CD4-positive, alpha-beta T cell treated with Interleukin-2 at 100 ng/mL for 4 hours (primary cell): ENCODE data around the gene ATP11B.
"Not testable (repeated sequence)": the region's sequence is repeated elsewhere in the genome, so short reads cannot be mapped to it uniquely, and the experiment has no call there.

Source experiments
- DNase-seq: peaks from one replicate; pipeline ENCODE4 v3.0.0-alpha.2; 2020; ENCODE audit warnings: low spot score

Gene ATP11B

DNA sequence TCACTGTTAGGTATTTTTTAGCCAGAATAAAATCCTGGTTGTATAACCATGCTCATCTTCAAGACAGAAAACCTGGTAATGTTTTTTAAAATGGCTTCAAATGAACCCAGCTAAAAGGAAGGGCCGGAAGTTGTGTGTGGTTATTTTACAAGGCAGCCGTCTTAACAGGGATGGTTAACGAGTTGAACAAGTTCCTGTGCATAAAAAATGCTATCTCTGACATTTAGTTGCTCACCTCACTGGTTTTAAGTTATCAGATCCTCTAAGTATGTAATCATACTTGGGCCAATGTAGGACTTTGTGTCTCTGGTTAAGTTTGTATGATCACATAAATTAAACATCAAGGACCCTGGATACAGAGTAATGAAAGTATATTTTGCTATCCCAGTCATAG lies 2.1 kb downstream of the ATP11B start:
- DNase-seq = peak; percentile 70

DNA sequence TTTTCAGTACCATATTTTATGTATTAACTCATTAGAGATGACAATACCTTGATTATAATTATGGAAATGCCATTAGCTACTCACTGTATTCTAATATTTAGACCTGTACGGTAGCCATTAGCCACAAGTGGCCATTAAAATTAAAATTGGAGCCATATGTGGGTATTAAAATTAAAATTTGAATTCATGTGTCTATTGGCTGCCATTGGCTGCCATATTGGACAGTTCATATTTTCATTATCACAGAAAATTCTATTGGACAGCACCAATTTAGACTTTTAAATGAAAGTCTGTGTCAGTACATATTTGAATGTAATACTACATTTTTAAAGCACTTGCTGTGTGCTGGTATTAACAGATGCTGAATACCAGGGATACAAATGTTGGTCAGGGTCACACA lies 3.0 kb downstream of the ATP11B start:
- no peak for DNase-seq

DNA sequence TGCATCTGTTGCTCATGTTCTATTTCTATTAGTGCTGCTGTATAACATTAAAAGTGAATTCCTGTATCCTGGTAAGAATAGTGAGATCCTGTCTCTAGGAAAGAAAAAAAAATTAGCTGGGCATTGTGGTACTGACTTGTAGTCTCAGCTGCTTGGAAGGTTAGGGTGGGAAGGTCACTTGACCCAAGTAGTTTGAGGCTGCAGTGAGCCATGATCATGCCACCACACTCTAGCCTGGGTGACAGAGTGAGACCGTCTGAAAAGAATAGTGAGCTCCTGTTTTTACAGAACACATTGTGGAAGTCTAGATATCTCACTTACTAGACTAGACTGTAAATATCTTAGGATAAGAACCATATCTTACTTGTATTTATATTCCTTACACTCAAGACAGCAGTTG lies 4.6 kb downstream of the ATP11B start:
- DNase-seq = no peak

DNA sequence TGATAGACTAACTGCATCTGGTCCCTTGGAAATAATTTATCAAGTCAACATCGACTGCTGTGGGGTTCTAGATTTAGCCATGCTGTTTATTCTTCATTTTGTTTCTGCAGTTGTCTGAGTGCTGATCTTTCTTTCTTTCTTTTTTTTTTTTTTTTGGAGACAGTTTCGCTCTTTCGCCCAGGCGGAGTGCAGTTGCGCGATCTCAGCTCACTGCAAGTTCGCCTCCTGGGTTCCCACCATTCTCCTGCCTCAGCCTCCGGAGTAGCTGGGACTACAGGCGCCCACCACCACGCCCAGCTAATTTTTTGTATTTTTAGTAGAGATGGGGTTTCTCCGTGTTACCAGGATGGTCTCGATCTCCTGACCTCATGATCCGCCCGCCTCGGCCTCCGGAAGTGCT lies 5.8 kb downstream of the ATP11B start:
- DNase-seq = not testable (repeated sequence)

DNA sequence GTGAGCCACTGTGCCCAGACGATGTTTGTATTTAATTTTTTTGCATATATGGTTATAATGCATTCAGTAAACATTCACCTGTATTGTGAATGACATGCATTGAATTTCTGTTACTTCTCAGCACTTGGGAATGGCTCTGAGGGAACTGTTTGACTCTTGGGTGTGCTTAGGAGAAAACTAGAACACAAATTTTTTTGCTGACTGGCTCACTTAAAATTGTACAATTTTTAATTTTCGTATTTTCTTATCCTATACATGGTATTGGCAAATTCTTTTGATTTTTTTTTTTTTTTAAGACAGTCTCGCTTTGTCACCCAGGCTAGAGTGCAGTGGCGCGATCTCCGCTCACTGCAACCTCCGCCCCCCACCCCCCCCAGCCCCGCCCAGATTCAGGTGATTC lies 7.2 kb downstream of the ATP11B start:
- DNase-seq = no peak

DNA sequence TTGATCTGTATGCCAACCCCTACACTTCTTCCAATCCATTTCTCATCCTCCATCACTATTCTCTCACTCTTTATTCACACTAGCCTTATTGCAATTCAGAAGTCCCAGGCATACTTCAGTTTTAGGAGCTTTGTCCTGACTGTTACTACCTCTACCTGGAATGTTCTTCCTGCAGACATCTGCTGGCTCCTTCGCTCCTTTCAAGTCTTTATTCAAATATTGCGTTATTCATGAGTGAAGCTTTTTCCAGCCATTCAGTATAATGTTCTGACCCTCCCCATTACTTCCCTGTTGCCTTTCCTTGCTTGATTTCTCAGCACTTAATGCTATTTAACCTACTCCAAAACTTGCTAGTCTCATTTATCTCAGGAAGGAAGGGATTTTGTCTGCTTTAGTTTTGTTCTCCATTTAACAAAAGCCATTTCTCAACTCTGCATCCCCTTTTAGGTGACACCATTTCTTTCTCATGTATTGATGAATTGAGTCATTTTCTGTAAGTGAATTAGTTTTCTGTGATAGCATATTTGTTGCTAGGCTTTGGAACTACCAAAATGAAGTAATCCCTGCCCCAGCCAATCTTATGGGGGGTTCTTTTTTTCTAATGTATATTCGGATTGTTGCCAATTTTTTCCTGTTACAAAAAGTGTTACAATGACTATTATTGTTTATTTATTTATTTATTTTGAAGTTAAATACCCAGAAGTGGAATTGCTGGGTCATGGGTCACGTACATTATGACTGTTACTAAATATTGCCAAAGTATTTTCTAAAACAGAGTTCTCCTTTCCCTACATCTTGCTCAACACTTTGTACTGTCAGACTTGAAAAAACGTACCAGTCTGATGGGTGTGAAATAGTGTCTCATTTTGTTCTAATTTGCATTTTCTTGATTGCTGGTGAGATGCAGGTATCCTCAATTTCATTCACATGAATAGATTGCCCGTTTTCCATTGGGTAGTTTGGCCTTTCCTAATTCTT lies 9.4 kb downstream of the ATP11B start:
- no peak for DNase-seq

DNA sequence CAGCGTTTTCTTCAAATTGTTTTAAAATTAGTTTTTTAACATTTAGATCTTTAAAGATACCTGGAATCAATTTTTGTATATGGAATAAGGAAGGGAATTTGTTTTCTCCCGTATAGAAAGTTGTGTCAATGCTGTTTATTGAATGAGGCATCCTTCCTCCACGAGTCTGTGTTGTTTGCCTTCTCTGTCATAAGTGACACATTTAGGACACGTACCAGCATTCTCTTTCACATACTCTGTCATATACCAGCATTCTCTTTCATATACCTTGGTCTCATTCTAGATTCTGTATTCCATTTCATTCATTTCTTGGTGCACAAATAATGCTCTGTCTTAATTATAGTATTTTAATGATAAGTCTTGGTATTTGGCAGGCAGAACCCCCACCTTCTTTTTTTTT lies 10.3 kb downstream of the ATP11B start:
- no peak for DNase-seq

DNA sequence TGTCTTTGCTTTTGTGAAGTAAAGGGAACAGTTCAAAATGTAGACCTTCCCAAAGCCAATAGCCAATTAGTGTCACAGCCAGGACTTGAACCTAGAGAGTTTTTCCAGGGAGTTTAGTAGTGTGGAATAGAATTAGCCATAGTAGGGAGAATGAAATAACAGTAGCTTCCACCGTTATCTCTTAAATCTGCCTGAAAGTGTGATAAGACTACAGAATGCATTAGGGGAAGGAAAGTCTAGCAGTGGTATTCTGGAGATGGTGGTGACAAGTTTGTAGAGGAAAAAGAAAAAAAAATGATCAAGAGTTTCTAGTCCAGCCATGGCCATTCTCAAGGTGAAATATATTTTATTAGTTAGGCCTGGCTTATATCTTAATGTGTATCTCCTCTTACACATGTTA lies 13.8 kb downstream of the ATP11B start:
- DNase-seq = no peak

DNA sequence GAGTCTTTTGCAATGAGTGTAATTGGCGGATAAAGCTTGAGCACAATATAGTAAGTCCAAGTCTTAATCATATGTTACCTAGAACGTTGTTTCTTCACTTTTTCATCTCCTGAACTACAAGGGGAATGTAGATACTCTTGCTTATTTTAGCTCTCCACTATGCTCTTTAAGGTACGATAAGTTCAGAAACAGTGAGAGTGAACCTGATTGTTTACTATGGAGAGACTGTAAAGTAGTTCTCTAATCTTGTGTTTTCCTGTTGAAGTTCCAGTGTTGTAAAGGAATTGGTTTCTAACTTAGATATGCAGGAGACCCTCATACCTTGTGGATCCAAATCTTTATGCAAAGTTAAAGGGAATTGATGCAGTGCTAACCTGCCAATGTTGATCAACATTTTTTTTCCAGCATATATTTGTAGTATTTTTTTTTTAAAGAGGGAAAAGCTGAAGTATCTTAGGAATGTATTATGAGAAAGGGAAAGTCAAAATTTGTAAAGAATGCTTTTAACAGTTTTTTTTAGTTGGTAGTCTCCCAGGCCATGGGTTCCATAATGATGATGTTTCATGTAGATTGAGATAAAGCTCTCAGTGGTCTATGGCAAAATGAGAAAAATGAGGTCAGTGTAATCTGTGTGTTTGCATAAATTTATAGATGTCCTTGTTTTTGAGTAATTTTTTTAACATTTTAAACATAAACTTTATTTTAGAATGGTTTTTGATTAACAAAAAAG lies 14.9 kb downstream of the ATP11B start:
- no peak for DNase-seq

DNA sequence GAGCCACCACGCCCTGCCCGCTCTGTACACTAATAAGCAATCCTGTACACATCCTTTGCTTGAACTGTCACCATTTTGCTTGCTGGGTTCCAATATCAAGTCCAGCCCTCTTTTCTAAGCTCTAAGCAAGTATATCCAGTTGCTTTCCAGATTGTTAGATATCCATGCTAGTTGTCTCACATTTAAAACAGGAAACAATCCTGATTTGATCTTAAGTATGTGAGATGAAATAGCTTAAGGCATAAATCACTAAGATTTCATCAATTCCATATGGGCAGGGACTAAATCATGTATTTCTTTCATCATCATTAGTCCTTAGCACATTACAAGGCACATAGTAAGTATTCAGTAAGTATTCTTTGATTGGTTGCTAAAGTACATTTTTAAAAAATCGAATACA lies 16.2 kb downstream of the ATP11B start:
- no peak for DNase-seq

DNA sequence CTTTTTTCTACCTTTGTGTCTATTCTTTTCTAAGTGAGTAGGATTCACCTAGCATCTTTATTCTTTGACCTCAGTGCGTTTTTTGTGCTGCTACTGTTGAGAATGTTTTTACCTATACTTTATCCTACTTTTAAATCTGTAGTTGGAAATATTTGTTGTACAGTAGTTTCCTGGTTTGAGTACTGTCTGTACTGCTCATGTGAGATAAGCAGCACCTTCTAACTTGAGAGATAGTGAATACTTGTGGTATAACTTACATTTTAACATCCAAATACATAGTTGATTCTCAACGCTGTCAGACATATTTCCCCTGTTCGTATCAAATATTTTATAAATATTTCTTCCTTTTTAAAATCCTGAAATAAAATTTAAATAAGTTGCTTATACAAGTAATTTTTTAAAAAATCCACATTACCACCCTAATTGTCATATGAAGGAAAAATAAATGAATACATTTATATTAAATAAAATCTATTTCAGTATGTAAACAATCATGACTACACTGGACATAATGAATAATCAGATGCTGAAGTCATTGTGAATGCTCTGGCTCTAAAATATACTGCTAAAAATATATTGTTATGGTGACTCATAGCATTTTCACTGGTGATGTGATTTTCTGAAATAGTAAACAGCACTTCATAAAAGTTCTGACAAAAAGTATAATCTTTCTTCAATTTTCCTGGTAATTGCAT lies 17.4 kb downstream of the ATP11B start:
- no peak for DNase-seq

DNA sequence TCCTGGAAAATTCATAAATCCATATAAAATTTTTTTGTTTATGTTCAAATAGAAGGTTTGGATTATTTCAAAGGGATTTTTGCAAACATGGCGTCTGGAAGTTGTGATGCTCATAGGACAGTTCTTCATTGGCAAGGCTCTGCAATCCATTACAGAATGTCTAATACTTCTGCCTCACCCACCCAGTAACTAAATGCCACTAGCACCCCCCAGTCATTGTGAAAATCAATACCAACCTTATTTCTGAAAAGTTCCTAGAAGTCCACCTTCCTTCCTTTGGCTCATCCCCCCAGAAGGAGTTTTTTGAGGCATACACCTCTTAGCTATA lies 17.9 kb downstream of the ATP11B start:
- no peak for DNase-seq

DNA sequence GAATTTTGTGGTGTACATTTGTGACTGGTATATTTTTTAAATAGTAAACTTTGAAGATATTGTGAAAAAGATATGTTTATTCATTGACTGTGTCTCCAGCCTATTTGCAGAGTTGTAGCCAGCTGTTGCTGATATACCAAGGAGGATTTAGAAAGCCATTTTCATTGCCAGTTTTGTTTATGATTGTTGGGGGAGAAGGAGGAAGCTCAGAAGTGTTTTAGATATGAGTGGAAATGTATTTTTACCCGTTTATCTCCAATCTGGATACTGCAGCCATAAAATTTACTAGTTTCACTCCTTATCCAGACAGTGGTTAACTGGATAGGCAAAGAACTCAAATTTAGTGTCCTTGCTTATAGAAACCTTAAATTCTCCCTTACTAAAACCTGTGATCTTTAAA lies 18.8 kb downstream of the ATP11B start:
- no peak for DNase-seq

DNA sequence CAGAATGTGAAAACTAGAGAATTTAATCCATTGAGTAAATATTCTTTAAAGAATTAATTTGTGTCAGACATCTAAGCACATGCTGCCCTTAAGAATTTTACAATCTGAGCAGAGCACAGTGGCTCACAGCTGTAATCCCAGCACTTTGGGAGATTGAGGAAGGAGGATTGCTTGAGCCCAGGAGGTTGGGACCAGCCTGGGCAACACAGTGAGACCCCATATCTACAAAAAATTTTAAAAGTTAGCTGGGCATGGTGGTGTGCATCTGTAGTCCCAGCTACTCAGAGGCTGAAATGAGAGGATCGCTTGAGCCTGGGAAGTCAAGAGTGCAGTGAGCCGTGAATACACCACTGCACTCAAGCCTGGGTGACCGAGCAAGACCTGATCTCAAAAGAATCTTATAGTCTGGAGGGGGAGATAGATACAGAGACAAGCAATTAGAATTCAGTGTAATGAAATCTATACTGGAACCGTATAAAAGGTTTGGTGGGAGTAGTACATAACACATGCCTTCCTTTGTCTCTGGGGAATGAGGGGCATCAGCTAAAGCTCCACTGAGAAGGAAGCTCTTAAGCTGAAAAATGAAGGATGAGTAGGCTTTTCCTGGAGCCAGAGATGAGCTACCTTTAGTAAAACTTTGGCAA lies 21.2 kb downstream of the ATP11B start:
- DNase-seq = no peak

DNA sequence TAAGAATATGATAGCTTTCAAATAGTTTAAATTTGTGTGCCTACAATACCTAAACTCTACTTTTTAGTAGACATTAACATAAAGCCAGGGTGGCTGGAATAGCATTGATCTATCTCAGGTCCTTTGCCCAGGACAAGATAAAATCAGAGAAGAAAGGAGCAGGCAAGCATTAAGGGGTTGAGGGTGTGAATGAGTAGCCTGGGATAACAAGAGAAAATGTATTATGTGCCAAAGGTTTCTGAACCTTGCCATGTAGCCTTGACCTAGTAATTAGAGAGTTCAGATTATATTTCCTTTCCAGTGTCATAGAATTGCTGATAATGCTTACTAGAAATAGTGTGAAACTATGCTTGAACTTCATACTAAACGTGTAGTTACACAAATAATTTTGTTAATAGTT lies 22.9 kb downstream of the ATP11B start:
- no peak for DNase-seq

DNA sequence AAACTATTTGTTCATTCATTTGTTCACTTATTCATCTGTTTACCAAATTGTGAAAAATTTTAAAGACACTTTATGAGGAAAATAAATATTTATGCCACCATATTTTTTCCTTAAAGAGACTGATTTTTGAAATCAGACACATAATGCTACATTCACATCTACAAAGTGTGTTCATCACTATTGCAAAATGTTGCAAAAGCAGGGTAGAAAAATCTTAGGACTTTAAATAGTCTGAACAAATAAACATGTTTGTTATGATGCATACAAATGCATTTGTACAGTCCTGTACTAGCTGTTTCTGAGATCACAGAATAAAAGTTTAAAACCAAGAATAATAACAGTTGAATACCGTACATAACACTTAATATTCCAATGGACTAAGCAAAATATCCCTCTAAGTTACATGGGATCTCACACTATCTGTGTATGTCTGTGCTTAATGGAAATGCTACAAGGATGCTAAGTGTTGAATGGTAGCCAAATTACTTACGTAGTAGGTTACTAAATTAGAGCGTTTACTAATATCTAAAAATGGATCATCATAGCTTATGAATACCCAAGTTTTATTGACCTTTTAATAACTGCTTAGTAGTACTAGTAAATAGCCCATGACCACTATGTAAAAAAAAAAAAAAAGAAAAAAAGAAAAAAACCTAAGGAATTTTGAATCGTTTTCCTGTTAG lies 25.1 kb downstream of the ATP11B start:
- no peak for DNase-seq

DNA sequence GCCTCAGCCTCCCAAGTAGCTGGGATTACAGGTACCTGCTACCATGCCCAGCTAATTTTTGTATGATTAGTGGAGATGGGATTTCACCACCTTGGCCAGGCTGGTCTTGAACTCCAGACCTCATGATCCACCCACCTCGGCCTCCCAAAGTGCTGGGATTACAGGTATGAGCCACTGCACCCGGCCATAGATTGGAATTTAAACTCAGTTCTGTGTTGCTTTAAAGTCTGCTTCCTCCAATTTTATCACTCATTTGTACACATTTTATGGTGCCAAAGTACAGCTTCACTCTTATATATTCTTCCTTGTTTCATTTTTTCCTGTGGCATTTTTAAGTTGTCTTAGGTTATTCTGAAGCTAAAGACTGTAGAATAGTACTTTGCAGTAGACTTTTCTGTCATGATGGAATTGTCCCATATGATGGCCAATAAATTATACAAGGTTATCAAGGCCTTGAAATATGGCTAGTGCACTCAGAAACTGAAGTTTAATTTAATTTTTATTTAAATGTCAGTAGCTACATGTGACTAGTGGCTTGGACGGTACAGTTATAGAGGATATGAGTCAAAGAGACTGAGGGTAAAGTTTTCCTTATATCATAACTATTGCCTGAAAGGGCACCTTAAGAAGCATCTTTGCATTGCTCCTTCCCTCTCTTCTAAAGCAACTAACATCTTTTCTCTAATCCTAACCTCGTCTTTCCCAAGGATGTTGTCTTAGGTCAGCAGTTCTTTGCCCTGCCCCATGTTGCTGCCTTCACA lies 28.1 kb downstream of the ATP11B start:
- DNase-seq = no peak

DNA sequence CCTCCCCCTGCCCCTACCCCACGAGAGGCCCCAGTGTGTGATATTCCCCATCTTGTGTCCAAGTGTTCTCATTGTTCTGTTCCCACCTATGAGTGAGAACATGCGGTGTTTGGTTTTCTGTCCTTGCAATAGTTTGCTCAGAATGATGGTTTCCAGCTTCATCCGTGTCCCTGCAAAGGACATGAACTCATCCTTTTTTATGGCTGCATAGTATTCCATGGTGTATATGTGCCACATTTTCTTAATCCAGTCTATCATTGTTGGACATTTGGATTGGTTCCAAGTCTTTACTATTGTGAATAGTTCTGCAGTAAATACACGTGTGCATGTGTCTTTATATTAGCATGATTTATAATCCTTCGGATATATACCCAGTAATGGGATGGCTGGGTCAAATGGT lies 29.0 kb downstream of the ATP11B start:
- not testable (repeated sequence) for DNase-seq

DNA sequence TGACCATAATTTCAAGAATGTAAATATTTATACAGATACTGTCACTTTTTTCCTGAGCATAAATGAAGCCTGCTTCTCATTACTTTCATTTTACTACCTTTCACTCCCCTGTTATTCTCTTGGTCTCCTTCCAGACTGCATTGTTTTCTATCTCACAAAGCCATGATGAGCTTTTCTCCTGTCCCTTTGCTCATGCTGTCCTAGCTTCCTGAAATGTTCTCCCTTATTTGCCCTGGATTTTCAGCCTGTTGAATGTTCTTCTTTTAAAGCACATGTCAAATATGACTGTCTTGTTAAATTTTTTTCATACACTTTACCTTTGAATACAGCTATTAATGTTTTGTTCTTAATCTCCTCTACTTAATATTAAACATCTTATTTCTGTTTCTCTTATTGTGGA lies 31.7 kb downstream of the ATP11B start:
- no peak for DNase-seq

DNA sequence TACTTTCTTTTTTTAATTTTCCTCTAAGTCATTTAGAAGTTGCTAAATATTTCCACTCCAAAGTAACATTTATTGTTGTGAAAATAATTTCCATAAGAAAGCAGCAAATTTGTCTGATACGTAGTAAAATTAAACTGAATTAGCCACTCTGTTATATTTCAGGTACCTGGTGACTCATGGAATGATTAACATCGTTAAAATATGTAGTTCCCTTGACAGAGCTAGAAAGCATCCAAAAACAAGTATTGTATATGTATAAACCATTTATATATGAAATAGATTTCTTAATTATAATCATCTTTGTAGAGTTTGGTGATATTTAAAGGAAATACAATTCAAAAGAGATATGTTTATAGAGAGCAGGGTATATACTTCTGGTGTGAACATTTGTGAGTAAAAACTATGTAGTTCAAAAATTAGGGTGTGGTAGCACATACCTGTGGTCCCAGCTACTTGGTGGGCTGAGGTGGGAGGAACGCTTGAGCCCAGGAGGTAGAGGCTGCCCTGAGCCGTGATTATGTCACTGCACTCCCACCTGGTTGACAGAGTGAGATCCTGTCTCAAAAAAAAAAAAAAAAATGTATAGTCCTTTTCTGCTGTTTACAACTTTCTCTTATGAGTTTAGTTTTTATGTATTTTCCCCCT lies 36.6 kb downstream of the ATP11B start:
- DNase-seq = no peak
